Loucy (cell line): ENCODE data around the gene GDF9.

Source experiments
- EZH2phosphoT487 ChIP-seq: fragments of 200-600 bp; IDR thresholded peaks from 2 replicates; pipeline ENCODE4 v1.6.1; 2018; ENCODE audit warnings: antibody characterized with exemption, mild to moderate bottlenecking, moderate library complexity, borderline replicate concordance
- TF ChIP-seq, protein P1 (sequence below): fragments of 200-600 bp; sonication (generic); conservative IDR thresholded peaks from 2 replicates; pipeline ENCODE4 v1.5.1; 2014; ENCODE audit warnings: mild to moderate bottlenecking, antibody characterized with exemption, low read length

DNA sequence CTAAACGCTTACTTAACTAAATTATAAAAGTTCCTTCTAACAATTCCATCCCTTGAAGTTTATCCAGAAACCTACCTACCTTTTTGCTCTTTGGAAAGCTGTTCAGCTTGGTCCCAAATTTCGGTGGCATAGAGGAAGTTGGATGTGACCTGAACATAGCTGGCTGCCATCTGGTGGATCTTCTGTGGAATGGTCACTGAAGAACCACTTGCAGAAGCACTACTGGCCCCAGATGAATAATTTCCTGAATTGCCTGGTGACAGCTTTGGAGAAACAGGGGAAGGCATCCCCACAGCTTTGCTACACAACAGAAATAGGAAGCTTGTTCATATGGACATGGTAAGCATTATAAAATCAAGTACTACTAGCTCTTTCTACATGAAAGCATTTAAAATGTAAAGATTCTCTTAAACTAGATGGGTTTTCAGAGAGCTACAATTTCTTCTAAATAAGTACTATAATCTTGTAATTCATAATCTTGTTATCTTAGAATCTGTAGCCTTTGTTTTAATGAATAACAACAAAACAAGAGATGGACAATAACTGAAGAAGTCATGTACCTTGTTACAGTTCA lies 17.1 kb upstream of the GDF9 start:
- TF ChIP-seq EZH2phosphoT487 = no peak
- TF ChIP-seq, protein P1, sequence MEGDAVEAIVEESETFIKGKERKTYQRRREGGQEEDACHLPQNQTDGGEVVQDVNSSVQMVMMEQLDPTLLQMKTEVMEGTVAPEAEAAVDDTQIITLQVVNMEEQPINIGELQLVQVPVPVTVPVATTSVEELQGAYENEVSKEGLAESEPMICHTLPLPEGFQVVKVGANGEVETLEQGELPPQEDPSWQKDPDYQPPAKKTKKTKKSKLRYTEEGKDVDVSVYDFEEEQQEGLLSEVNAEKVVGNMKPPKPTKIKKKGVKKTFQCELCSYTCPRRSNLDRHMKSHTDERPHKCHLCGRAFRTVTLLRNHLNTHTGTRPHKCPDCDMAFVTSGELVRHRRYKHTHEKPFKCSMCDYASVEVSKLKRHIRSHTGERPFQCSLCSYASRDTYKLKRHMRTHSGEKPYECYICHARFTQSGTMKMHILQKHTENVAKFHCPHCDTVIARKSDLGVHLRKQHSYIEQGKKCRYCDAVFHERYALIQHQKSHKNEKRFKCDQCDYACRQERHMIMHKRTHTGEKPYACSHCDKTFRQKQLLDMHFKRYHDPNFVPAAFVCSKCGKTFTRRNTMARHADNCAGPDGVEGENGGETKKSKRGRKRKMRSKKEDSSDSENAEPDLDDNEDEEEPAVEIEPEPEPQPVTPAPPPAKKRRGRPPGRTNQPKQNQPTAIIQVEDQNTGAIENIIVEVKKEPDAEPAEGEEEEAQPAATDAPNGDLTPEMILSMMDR = peak; percentile 58
